Activated naive CD4-positive, alpha-beta T cell treated with Interleukin-2 at 50 U/mL for 16 hours (primary cell): ENCODE measurements around the gene TOMM7.
"Not testable (repeated sequence)": the region's sequence is repeated elsewhere in the genome, so short reads cannot be mapped to it uniquely, and the experiment has no call there.

Source experiments
- DNase-seq: peaks from one replicate; pipeline ENCODE4 v3.0.0-alpha.2; 2020

The TOMM7 gene

DNA sequence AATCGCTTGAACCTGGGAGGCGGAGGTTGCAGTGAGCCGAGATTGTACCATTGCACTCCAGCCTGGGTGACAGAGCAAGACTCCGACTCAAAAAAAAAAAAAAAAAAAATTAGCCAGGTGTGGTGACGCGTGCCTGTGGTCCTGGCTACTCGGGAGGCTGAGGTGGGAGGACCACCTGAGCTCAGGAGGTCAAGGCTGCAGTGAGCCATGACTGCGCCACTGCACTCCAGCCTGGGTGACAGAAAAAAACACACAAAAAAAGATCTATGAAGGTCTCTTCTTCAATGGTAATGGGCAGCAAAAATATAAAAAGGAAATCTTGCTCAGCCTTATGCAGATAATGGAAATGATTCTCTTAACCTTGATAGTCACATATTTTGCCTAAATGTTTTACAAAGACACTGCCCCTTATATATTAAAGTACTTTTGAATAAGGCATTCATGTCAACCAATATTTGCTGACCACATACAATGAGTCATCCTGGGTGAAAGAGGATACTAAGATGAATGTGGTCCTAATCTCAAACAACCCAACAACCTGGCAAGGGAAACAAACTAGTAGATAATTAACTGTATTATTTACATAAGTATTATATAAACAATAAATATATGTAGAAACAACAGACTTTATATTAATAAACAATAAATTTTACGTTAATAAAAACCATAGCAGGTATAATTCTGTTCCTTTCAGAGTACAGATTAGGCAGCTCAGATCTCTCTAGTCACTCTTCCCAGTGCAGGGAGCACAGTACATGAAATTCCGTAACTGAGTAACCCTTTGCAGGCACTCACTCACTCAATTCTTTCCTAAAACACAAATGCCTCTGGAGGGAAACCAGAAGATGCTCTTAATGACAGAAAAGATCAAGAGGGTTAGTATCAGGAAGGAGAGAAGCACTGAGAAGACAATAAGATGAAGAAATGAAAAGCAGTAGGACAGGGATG, 8.1 kb downstream of the TOMM7 start:
- no peak for DNase-seq

DNA sequence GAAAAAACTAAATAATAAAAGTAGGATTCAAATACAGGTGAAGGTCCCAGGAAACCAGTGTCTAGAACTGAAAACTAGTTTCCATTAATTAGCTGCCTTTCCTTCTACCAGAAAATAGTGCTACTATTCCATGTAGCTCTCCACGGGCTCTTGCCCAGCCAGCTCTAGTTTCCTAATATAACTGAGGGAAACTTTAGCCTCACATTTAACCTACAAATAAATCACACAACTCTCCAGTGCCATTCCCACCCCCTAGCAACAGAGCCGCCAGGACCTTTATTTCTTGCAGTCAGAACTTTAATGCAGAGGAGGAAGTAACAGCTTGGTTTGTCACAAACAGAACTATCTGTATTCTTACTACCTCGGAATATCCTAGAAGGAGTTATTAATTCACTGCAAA, 10.3 kb downstream of the TOMM7 start:
- no peak for DNase-seq

DNA sequence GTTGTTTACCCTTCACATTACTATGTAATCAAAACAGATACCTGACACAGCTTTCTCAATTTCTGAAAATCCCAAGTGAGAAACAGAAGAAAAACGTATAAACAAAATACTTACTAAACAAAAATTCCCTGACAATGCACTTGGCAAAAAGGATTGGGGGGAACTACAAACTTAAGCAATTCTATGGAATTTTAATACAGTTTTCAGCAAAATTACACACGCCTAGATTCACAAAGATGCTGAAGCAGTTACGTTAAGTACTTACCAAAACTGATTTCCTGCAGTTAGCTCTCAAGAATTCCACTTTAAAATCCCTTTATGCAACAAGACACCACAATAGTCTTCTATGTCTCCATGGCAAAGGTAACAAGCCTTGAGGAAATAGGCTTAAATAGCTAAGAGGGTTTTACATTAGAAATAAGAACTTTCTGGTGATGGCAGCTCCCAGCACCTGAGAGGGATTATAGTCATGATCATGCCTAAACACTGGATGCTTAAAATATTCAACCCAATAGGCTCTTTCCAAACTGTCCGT, 10.8 kb downstream of the TOMM7 start:
- DNase-seq: no peak

GRCh38 chr7:22810843-22811242, 11.8 kb downstream of the TOMM7 start:
- no peak for DNase-seq

- DNase-seq: no peak
Measured at GRCh38 chr7:22809902-22810642, 12.6 kb downstream of the TOMM7 start.

DNA sequence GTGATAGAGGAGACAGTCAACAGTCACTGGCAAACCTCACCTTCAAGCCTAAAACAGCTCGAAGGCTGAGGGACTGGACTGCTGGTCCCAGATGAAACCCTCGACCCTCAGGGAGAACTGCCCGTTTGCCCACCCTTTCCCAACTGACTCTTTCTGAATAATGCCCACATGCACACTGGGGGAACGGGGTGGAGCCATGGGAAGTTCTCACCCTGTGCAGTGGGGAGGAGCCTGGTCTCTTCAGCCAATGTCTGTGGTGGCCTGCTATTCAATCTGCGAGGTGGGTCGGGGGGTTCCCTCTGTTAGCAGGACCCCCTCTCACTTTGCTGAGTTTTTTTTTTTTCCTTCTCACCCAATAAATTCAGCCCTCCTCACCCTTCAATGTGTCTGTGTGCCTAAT, 14.5 kb downstream of the TOMM7 start:
- no peak for DNase-seq

- no peak for DNase-seq
Measured at GRCh38 chr7:22806752-22807151, 15.9 kb downstream of the TOMM7 start.

DNA sequence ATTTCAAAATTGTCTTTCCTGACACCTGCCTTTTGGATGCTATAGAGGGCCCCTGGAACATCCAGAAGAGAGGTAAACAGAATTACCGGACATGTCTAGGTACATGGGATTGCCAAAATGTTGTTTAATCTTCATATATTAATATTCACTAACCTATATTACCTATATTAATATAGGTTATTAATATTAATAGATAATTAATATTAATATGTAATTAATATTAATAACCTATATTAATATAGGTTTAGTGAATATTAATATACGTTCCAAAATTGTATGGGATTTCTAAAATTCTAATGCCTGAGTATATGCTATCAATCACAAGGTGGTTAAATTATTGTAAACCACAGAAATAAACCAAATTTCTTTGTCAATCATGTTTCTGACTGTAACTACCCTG, 17.4 kb downstream of the TOMM7 start:
- DNase-seq: no peak

DNA sequence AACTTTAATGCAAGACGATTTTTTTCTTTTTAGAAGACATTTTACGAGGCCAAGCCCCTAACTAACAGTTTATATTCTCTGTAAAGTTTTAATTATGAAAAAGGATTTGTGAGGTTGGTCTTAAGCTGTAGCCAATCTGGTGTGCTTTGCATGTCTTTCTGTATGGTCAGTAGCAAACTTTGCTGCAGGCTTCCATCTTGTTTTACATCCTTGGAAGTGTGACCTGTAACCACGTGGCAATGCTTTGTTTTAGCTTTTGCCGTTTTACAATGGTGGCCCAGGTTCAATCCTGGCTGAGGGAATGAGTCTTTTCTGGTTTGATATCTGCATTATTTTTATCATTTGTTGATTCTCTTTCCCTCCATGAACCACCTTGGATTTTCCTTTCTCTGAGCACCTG, 19.8 kb downstream of the TOMM7 start:
- DNase-seq: not testable (repeated sequence)

DNA sequence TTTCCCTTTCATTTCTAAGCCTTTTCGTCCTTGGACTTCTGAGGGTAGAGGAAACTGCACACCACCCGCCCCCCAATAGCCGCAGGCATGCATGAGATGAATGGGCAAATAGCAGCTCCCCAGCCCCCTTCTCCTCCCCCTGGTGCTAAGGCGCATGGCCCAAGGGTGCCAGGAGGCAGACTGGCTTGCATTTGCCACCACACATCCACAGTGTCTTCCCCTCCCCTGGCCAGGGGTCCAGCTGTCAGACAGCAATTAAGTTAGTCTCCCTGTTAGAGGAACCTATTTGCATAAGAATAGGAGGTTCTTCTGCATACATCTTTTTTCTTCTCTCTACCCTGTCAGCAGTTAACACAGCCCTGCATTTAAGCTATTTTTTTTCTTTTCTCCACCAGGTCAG, 20.2 kb downstream of the TOMM7 start:
- no peak for DNase-seq

GRCh38 chr7:22801912-22802311, 20.7 kb downstream of the TOMM7 start:
- DNase-seq: no peak

- no peak for DNase-seq
Measured at GRCh38 chr7:22799633-22800032, 23.0 kb downstream of the TOMM7 start.

GRCh38 chr7:22793593-22794462, 28.8 kb downstream of the TOMM7 start:
- no peak for DNase-seq

GRCh38 chr7:22791204-22792158, 31.2 kb downstream of the TOMM7 start:
- DNase-seq: no peak

DNA sequence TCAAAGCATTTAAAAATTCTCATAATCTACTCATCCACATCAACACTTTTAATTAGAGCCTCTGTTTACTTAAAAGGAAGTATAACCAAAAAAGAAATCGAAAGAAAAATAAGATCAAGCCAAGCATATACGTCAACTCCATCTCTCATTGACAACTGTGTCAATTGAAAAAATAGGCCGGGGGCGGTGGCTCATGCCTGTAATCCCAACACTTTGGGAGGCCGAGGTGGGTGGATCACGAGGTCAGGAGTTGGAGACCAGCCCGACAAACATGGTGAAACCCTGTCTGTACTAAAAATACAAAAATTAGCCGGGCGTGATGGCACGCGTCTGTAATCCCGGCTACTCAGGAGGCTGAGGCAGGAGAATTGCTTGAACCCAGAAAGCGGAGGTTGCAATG, 32.0 kb downstream of the TOMM7 start:
- DNase-seq: not testable (repeated sequence)

DNA sequence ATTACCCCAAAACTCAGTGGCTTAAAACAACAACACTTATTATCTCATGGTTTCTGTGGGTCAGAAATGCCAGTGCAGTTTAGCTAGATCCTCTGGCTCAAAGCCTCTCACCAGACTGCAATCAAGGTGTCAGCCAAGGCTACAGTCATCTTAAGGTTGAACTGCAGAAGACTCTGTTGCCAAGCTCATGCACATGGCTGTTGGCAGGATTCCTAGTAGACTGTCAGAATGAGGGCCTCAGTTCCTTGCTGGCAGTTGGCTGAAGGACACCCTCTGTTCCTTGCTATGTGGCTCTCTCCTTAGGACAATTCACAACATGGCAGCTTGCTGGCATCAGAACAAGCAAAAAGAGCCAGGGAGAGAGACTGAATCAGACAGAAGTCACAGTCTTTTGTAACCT, 34.7 kb downstream of the TOMM7 start:
- no peak for DNase-seq

DNA sequence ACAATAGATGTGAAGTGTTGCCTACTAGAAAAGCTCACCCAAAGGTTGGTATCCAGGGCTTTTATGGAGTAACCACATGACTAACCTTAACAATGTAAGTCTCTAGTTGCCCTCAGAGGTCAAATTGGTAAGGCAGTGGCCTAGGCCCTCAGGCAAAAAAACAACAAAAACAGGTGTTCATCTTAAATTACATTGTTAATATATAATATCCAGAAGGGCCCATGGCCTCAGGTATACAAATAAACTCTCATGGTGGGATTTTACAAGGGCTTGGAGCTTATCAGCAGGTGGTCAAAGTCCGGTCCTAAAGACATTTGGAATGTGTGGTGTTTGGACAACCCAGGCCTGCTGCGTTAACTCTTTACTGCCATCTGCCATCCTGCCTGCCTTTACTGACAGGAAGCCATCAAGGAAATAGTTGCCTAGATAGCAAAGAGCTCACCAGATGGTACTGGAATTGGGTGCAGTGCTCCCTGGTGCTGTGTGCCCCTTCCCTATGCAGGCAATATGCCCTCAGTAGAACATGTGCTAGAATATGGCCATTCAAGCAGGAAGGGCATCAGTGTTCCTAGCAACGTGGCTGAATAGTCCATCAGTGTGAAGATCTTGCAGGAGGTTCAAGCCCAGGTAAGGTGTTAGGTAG, 36.2 kb downstream of the TOMM7 start:
- no peak for DNase-seq

DNA sequence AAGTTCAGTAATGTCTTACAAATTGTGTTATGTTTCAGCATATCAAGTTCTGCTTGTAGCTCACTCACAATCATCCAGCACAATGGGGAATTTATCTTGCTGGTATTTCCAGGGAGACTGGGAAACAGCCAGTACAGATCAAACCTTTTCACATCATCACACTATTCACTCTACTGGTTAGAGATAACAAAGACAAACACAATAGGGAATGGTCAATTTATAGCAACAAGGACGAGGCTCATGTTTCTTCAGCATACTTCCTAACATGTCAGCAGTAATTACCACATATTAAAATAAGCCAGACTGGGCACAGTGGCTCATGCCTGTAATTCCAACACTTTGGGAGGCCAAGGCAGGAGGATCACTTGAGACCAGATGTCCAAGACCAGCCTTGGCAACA, 38.3 kb downstream of the TOMM7 start:
- no peak for DNase-seq

DNA sequence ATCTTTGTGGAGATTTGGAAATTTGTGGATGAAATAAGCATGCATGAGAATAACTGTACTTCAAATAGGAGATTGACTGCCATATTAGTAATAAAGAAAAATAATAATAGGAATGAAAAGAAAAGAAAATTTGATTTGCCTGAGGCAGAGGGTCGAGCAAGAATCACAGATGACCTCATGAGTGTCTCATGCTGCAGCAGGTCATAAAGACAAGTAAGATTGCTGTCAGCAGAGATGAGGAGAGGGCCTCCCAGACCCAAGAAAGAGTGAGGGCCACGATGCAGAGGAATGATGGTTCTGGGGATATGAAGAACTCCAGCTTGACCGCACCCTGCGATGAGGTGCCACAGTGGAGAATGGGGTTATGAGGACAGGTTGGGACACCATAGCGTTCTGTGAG, 39.2 kb downstream of the TOMM7 start:
- DNase-seq: no peak

GRCh38 chr7:22782616-22783232, 39.9 kb downstream of the TOMM7 start:
- DNase-seq: peak; percentile 76

GRCh38 chr7:22781230-22781711, 41.4 kb downstream of the TOMM7 start:
- no peak for DNase-seq
